Measurements from ENCODE around the gene LTO1. TPM values are rescaled to one million over a fixed set of nuclear protein-coding genes. Genes with fewer than 3 reads are reported as not detected.

LTO1 gene
- total and polyA plus RNA-seq, 2 experiments from 2014 or later: 20.1 to 23.3 TPM

- H3K36me3 ChIP-seq (ENCODE audit: insufficient read depth): peaks cover 18% of the 10 kb centered on the region
- no peak overlapping the region for H3K27ac ChIP-seq (ENCODE audit: low read depth)
- H2AFZ ChIP-seq: no peak overlapping the region
- peaks cover 12% of the 10 kb centered on the region for H3K4me1 Mint-ChIP-seq
- 0 out of 2 replicates have a peak, but pooled peaks cover 3% of the 10 kb centered on the region for H3K79me2 ChIP-seq (replicated peaks; ENCODE audit: insufficient read depth)
- H3K27ac Mint-ChIP-seq: no peak overlapping the region
- TF ChIP-seq EZH2phosphoT487 (IDR thresholded peaks at IDR 0.05; ENCODE audit: unreplicated experiment): no peak
- no peak for TF ChIP-seq NANOG (IDR thresholded peaks at IDR 0.05; ENCODE audit: borderline replicate concordance)
- TF ChIP-seq JUNB (IDR thresholded peaks at IDR 0.05; ENCODE audit: unreplicated experiment): no peak
- TF ChIP-seq CREB1 (CRISPR knock-in tag; IDR thresholded peaks at IDR 0.05; ENCODE audit: low read depth): no peak
- no peak for TF ChIP-seq ZNF462 (CRISPR knock-in tag; IDR thresholded peaks at IDR 0.05)
- no peak for TF ChIP-seq POLR2AphosphoS5 (IDR thresholded peaks at IDR 0.05; ENCODE audit: low read depth)
- no peak for TF ChIP-seq ZNF331 (CRISPR knock-in tag; IDR thresholded peaks at IDR 0.05; ENCODE audit: low read depth)
- no peak for TF ChIP-seq STAT1 (IDR thresholded peaks at IDR 0.05; ENCODE audit: unreplicated experiment)
- no peak for TF ChIP-seq EZH2 (IDR thresholded peaks at IDR 0.05; ENCODE audit: low read depth, unreplicated experiment)
- no peak for TF ChIP-seq REST (IDR thresholded peaks at IDR 0.05; ENCODE audit: unreplicated experiment)
- TF ChIP-seq ZNF114 (CRISPR knock-in tag; IDR thresholded peaks at IDR 0.05): no peak
- TF ChIP-seq CTCF (conservative IDR thresholded peaks at IDR 0.05; ENCODE audit: low read depth in 2 of 2): no peak
- TF ChIP-seq ETS1 (IDR thresholded peaks at IDR 0.05): no peak
- ATAC-seq (no peak), DNase-seq (ENCODE audit: low spot score) (no peak)
- no peak overlapping the region for H3K4me3 Mint-ChIP-seq
- no peak overlapping the region for H3K4me3 ChIP-seq
- H3F3A ChIP-seq (replicated peaks; ENCODE audit: low read depth): 0 out of 2 replicates have a peak, but pooled peaks cover 4% of the 10 kb centered on the region
- 0 out of 2 replicates have a peak, but pooled peaks cover 3% of the 10 kb centered on the region for H4K20me1 ChIP-seq (replicated peaks; ENCODE audit: insufficient read depth)
- no peaks in the 10 kb centered on the region for H3K4me1 ChIP-seq (ENCODE audit: insufficient read depth)
- no peaks in the 10 kb centered on the region; the same call in 2 of the 3 replicates for H3K9me3 Mint-ChIP-seq
- H3K4me2 ChIP-seq: no peak overlapping the region
- peaks cover 63% of the 10 kb centered on the region for H3K36me3 Mint-ChIP-seq (ENCODE audit: low read depth)
- H3K27me3 Mint-ChIP-seq (ENCODE audit: insufficient read depth, low read depth, poor library complexity): peaks cover 18% of the 10 kb centered on the region
- no peaks in the 10 kb centered on the region for H3K27me3 ChIP-seq (ENCODE audit: insufficient read depth)
- no peaks in the 10 kb centered on the region for H3K9me2 ChIP-seq (ENCODE audit: insufficient read depth)
Observed at GRCh38 chr11:69651834-69652620, 23.1 kb downstream of the LTO1 start.

Data from GM23338 (cell line).